Measurements from ENCODE around the gene FRS3.

The FRS3 gene

GRCh38 chr6:41721414-41721813, 58.3 kb downstream of the FRS3 start:
- Histone ChIP-seq H3K9me3 (ENCODE audit: control insufficient read depth, insufficient read depth, low read depth, low read length) (no peaks in the 10 kb centered on the region), H3K4me3 (ENCODE audit: low read depth, low read length) (no peak overlapping the region), H3K4me1 (ENCODE audit: control insufficient read depth, insufficient read depth, low read length) (no peaks in the 10 kb centered on the region; the same call in 1 of the 2 replicates), H3K36me3 (ENCODE audit: control insufficient read depth in 2 of 2, insufficient read depth in 1 of 2, low read length in 2 of 2) (no peaks in the 10 kb centered on the region), H3K27ac (ENCODE audit: extremely low read depth, low read depth, low read length) (no peak overlapping the region)
- CTCF ChIA-PET, result interaction anchor here (1.0 to 1.5 kb wide), 4 partner anchors 13 to 127 kb away, joined by 3 to 5 read pairs (median 3); no protein-coding TSS in a partner anchor
- POLR2A ChIA-PET, result interaction anchor here (0.9 kb wide), 1 partner anchor 13 kb away, joined by 4 read pairs; no protein-coding TSS in a partner anchor
- TF ChIP-seq, protein P1, sequence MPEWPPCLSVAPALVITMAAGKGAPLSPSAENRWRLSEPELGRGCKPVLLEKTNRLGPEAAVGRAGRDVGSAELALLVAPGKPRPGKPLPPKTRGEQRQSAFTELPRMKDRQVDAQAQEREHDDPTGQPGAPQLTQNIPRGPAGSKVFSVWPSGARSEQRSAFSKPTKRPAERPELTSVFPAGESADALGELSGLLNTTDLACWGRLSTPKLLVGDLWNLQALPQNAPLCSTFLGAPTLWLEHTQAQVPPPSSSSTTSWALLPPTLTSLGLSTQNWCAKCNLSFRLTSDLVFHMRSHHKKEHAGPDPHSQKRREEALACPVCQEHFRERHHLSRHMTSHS (tag by site-specific recombination; IDR thresholded peaks at IDR 0.05), result no peak
- TF ChIP-seq ZNF510 (tag by site-specific recombination; IDR thresholded peaks at IDR 0.05; ENCODE audit: insufficient replicate concordance) (no peak), TCF7L2 (IDR thresholded peaks at IDR 0.05; ENCODE audit: borderline replicate concordance, low read depth, low read length) (no peak), SP2 (tag by site-specific recombination; IDR thresholded peaks at IDR 0.05) (no peak), ZNF16 (tag by site-specific recombination; IDR thresholded peaks at IDR 0.05; ENCODE audit: low read depth) (no peak), ZNF239 (tag by site-specific recombination; IDR thresholded peaks at IDR 0.05) (no peak), ZNF169 (tag by site-specific recombination; IDR thresholded peaks at IDR 0.05) (no peak), ZNF580 (tag by site-specific recombination; IDR thresholded peaks at IDR 0.05) (no peak), ZNF426 (tag by site-specific recombination; IDR thresholded peaks at IDR 0.05) (no peak), BCL11A (tag by site-specific recombination; IDR thresholded peaks at IDR 0.05; ENCODE audit: low read depth) (no peak), OVOL3 (tag by site-specific recombination; IDR thresholded peaks at IDR 0.05) (no peak), ZSCAN23 (tag by site-specific recombination; IDR thresholded peaks at IDR 0.05) (no peak), ZNF23 (tag by site-specific recombination; IDR thresholded peaks at IDR 0.05; ENCODE audit: borderline replicate concordance) (no peak), ZNF10 (tag by site-specific recombination; IDR thresholded peaks at IDR 0.05) (no peak), ZNF2 (tag by site-specific recombination; IDR thresholded peaks at IDR 0.05) (no peak), ZFHX2 (tag by site-specific recombination; conservative IDR thresholded peaks at IDR 0.05) (no peak), ZXDB (tag by site-specific recombination; IDR thresholded peaks at IDR 0.05) (no peak)

- CTCF ChIA-PET, result interaction anchor here (0.7 to 5.8 kb wide), 3 partner anchors 14 to 352 kb away, joined by 3 to 71 read pairs (median 4); no protein-coding TSS in a partner anchor
- H3K36me3 ChIP-seq (ENCODE audit: control insufficient read depth in 2 of 2, insufficient read depth in 1 of 2, low read length in 2 of 2), result no peaks in the 10 kb centered on the region
- H3K27ac ChIP-seq (ENCODE audit: extremely low read depth, low read depth, low read length), result no peak overlapping the region
- POLR2A ChIA-PET, result no interaction called here
- no peak for TF ChIP-seq ZNF544 (tag by site-specific recombination; IDR thresholded peaks at IDR 0.05)
- no peak for TF ChIP-seq ZNF600 (tag by site-specific recombination; IDR thresholded peaks at IDR 0.05)
- TF ChIP-seq ZNF571 (tag by site-specific recombination; IDR thresholded peaks at IDR 0.05), result no peak
- TF ChIP-seq, protein P2, sequence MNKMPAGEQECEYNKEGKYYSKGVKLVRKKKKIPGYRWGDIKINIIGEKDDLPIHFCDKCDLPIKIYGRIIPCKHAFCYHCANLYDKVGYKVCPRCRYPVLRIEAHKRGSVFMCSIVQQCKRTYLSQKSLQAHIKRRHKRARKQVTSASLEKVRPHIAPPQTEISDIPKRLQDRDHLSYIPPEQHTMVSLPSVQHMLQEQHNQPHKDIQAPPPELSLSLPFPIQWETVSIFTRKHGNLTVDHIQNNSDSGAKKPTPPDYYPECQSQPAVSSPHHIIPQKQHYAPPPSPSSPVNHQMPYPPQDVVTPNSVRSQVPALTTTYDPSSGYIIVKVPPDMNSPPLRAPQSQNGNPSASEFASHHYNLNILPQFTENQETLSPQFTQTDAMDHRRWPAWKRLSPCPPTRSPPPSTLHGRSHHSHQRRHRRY (tag by site-specific recombination; IDR thresholded peaks at IDR 0.05), result no peak
- TF ChIP-seq ZNF585B (tag by site-specific recombination; IDR thresholded peaks at IDR 0.05), result no peak
- no peak for TF ChIP-seq ZNF777 (tag by site-specific recombination; IDR thresholded peaks at IDR 0.05; ENCODE audit: borderline replicate concordance)
- TF ChIP-seq ZBTB8A (tag by site-specific recombination; IDR thresholded peaks at IDR 0.05), result no peak
- TF ChIP-seq ZNF76 (tag by site-specific recombination; IDR thresholded peaks at IDR 0.05; ENCODE audit: borderline replicate concordance, low read depth), result no peak
- TF ChIP-seq ZNF214 (tag by site-specific recombination; IDR thresholded peaks at IDR 0.05; ENCODE audit: borderline replicate concordance), result no peak
- TF ChIP-seq KLF7 (tag by site-specific recombination; IDR thresholded peaks at IDR 0.05; ENCODE audit: borderline replicate concordance), result no peak
- TF ChIP-seq, protein P3, sequence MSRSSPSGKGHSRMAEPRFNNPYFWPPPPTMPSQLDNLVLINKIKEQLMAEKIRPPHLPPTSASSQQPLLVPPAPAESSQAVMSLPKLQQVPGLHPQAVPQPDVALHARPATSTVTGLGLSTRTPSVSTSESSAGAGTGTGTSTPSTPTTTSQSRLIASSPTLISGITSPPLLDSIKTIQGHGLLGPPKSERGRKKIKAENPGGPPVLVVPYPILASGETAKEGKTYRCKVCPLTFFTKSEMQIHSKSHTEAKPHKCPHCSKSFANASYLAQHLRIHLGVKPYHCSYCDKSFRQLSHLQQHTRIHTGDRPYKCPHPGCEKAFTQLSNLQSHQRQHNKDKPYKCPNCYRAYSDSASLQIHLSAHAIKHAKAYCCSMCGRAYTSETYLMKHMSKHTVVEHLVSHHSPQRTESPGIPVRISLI (tag by site-specific recombination; IDR thresholded peaks at IDR 0.05), result no peak
- no peak for TF ChIP-seq ZSCAN30 (tag by site-specific recombination; IDR thresholded peaks at IDR 0.05)
- TF ChIP-seq ZNF138 (tag by site-specific recombination; IDR thresholded peaks at IDR 0.05; ENCODE audit: borderline replicate concordance), result no peak
- TF ChIP-seq ZNF37A (tag by site-specific recombination; IDR thresholded peaks at IDR 0.05), result no peak
- no peak for TF ChIP-seq ZNF707 (tag by site-specific recombination; IDR thresholded peaks at IDR 0.05)
- TF ChIP-seq OVOL3 (tag by site-specific recombination; IDR thresholded peaks at IDR 0.05), result no peak
- no peak overlapping the region for H3K4me3 ChIP-seq (ENCODE audit: low read depth, low read length)
- peaks cover 3% of the 10 kb centered on the region for H3K4me1 ChIP-seq (ENCODE audit: control insufficient read depth, insufficient read depth, low read length)
- no peaks in the 10 kb centered on the region for H3K9me3 ChIP-seq (ENCODE audit: control insufficient read depth, insufficient read depth, low read depth, low read length)
These were observed 58.9 kb downstream of the FRS3 start for GRCh38 chr6:41720783-41721182.
